Activated CD4-positive, CD25-positive, alpha-beta regulatory T cell treated with anti-CD3 and anti-CD28 coated beads, Interleukin-2, amount 50 U/mL, for 24 hours (primary cell): ENCODE data around the gene TEX29.

Experiments used
- ATAC-seq, 2 donors: fragments of 150-1000 bp; cut with Tn5 transposase; one replicate each; pipeline ENCODE4 v1.10.0; 2021; ENCODE audit warnings: mild to moderate bottlenecking in 1 of 2, moderate library complexity in 1 of 2

Gene TEX29

GRCh38 chr13:111291908-111292307 lies 28.5 kb upstream of the TEX29 start:
- no peak for ATAC-seq

GRCh38 chr13:111292710-111293485 lies 27.5 kb upstream of the TEX29 start:
- no peak for ATAC-seq

GRCh38 chr13:111295886-111296285 lies 24.6 kb upstream of the TEX29 start:
- ATAC-seq: no peak

- peak in 1 of 2 donors; percentile 45 for ATAC-seq
Measured at GRCh38 chr13:111296417-111296816, 24.0 kb upstream of the TEX29 start.

GRCh38 chr13:111298214-111298975 lies 22.0 kb upstream of the TEX29 start:
- no peak for ATAC-seq

- no peak for ATAC-seq
Measured at GRCh38 chr13:111302045-111302726, 18.3 kb upstream of the TEX29 start.

- ATAC-seq: no peak
Measured at GRCh38 chr13:111303559-111303958, 16.9 kb upstream of the TEX29 start.

GRCh38 chr13:111304041-111304544 lies 16.3 kb upstream of the TEX29 start:
- peak in 1 of 2 donors; percentile 20 for ATAC-seq

GRCh38 chr13:111304603-111305289 lies 15.7 kb upstream of the TEX29 start:
- ATAC-seq: no peak

- ATAC-seq: no peak
Measured at GRCh38 chr13:111312944-111313590, 7.4 kb upstream of the TEX29 start.

GRCh38 chr13:111313911-111314425 lies 6.5 kb upstream of the TEX29 start:
- no peak for ATAC-seq

- no peak for ATAC-seq
Measured at GRCh38 chr13:111314852-111315251, 5.6 kb upstream of the TEX29 start.

- ATAC-seq: no peak
Measured at GRCh38 chr13:111315347-111315995, 5.0 kb upstream of the TEX29 start.

GRCh38 chr13:111316161-111316730 lies 4.2 kb upstream of the TEX29 start:
- no peak for ATAC-seq

- no peak for ATAC-seq
Measured at GRCh38 chr13:111317042-111317550, 3.3 kb upstream of the TEX29 start.

GRCh38 chr13:111317571-111318345 lies 2.7 kb upstream of the TEX29 start:
- no peak for ATAC-seq

- no peak for ATAC-seq
Measured at GRCh38 chr13:111318386-111318785, 2.1 kb upstream of the TEX29 start.

GRCh38 chr13:111319521-111319920 lies 921 bp upstream of the TEX29 start:
- ATAC-seq: no peak

GRCh38 chr13:111322001-111322915 lies 1.8 kb downstream of the TEX29 start:
- ATAC-seq: no peak
